Globus pallidus (tissue), 1 donor: ENCODE results near the gene IL34.
A peak's percentile ranks its signal among the peaks of the same experiment; 100 is the strongest.
"Not testable (repeated sequence)": the region's sequence is repeated elsewhere in the genome, so short reads cannot be mapped to it uniquely, and the experiment has no call there.

Experiments
- DNase-seq: peaks from one replicate; pipeline ENCODE4 v3.0.0-alpha.2; 2015; ENCODE audit warnings: low spot score

Gene IL34

GRCh38 chr16:70632273-70632672 is 14.1 kb upstream of the IL34 start:
- no peak for DNase-seq

- DNase-seq = not testable (repeated sequence)
Measured at GRCh38 chr16:70633617-70634016, 12.7 kb upstream of the IL34 start.

- DNase-seq = no peak
Measured at GRCh38 chr16:70634861-70635260, 11.5 kb upstream of the IL34 start.

GRCh38 chr16:70635336-70636016 is 10.9 kb upstream of the IL34 start:
- no peak for DNase-seq

- DNase-seq = no peak
Measured at GRCh38 chr16:70638814-70639792, 7.3 kb upstream of the IL34 start.

- DNase-seq = no peak
Measured at GRCh38 chr16:70642633-70643032, 3.7 kb upstream of the IL34 start.

- not testable (repeated sequence) for DNase-seq
Measured at GRCh38 chr16:70643264-70643663, 3.1 kb upstream of the IL34 start.

GRCh38 chr16:70644763-70645597 is 1.4 kb upstream of the IL34 start:
- no peak for DNase-seq

GRCh38 chr16:70647441-70648359 is 1.3 kb downstream of the IL34 start:
- DNase-seq = no peak

- no peak for DNase-seq
Measured at GRCh38 chr16:70648606-70649005, 2.2 kb downstream of the IL34 start.

GRCh38 chr16:70649300-70649699 is 2.9 kb downstream of the IL34 start:
- DNase-seq = no peak

- DNase-seq = no peak
Measured at GRCh38 chr16:70650216-70650615, 3.9 kb downstream of the IL34 start.

- no peak for DNase-seq
Measured at GRCh38 chr16:70651524-70651923, 5.2 kb downstream of the IL34 start.

GRCh38 chr16:70652322-70652721 is 6.0 kb downstream of the IL34 start:
- no peak for DNase-seq

GRCh38 chr16:70653406-70653805 is 7.0 kb downstream of the IL34 start:
- DNase-seq = no peak

GRCh38 chr16:70653809-70654771 is 7.7 kb downstream of the IL34 start:
- peak; percentile 76 for DNase-seq

GRCh38 chr16:70656065-70656711 is 9.8 kb downstream of the IL34 start:
- no peak for DNase-seq

GRCh38 chr16:70656712-70657263 is 10.4 kb downstream of the IL34 start:
- no peak for DNase-seq

GRCh38 chr16:70657956-70658355 is 11.6 kb downstream of the IL34 start:
- no peak for DNase-seq
